Astrocyte (in vitro differentiated cells and primary cell): ENCODE data around the gene SRPRA. TPM values are rescaled to one million over a fixed set of nuclear protein-coding genes. Genes with fewer than 3 reads are reported as not detected.
A peak's percentile ranks its signal among the peaks of the same experiment; 100 is the strongest.

ENCODE experiments used
- DNase-seq: peaks from one replicate; pipeline ENCODE4 v3.0.0-alpha.2; 2010; ENCODE audit warnings: low read depth
- FAIRE-seq: peaks from 2 replicates; lab custom pipeline; 2011; peaks lifted over from hg19 to GRCh38; lab: Jason Lieb, UNC
- H2AFZ ChIP-seq: 2 replicates; pipeline ENCODE4 v1.6.0; 2012; ENCODE audit warnings: low read depth, low read length, inconsistent platforms
- H3K27ac ChIP-seq: 2 replicates; pipeline ENCODE4 v1.5.1; 2011; ENCODE audit warnings: low read depth, low read length, inconsistent platforms
- H3K27me3 ChIP-seq: 2 replicates; pipeline ENCODE4 v1.6.0; 2011; ENCODE audit warnings: low read length, inconsistent platforms; ENCODE audit not compliant: insufficient read depth
- H3K36me3 ChIP-seq: 2 replicates; pipeline ENCODE4 v1.5.1; 2011; ENCODE audit warnings: low read length, inconsistent platforms; ENCODE audit not compliant: insufficient read depth
- H3K4me1 ChIP-seq: 2 replicates; pipeline ENCODE4 v1.5.1; 2011; ENCODE audit warnings: low read length, inconsistent platforms; ENCODE audit not compliant: insufficient read depth
- H3K4me2 ChIP-seq: 2 replicates; pipeline ENCODE4 v1.6.0; 2012; ENCODE audit warnings: low read length, inconsistent platforms
- H3K4me3 ChIP-seq: 2 replicates; pipeline ENCODE4 v1.5.1; 2011; ENCODE audit warnings: low read depth, mild to moderate bottlenecking, low read length, inconsistent platforms; ENCODE audit not compliant: insufficient read depth
- H3K79me2 ChIP-seq: 2 replicates; pipeline ENCODE4 v1.6.0; 2012; ENCODE audit warnings: mild to moderate bottlenecking, low read length, inconsistent platforms; ENCODE audit not compliant: insufficient read depth
- H3K9ac ChIP-seq: 2 replicates; pipeline ENCODE4 v1.6.0; 2012; ENCODE audit warnings: mild to moderate bottlenecking, low read length, inconsistent platforms
- H3K9me3 ChIP-seq: 2 replicates; pipeline ENCODE4 v1.5.1; 2012; ENCODE audit warnings: low read depth, mild to moderate bottlenecking, low read length, inconsistent platforms; ENCODE audit not compliant: insufficient read depth
- H4K20me1 ChIP-seq: 2 replicates; pipeline ENCODE4 v1.6.0; 2012; ENCODE audit warnings: low read length, inconsistent platforms; ENCODE audit not compliant: insufficient read depth
- H3K27ac Mint-ChIP-seq: one replicate; pipeline ENCODE4 v1.8.0; 2021; ENCODE audit warnings: mild to moderate bottlenecking, mixed read lengths; ENCODE audit not compliant: unreplicated experiment
- H3K27me3 Mint-ChIP-seq: one replicate; pipeline ENCODE4 v1.8.0; 2021; ENCODE audit warnings: low read depth, mixed read lengths; ENCODE audit not compliant: unreplicated experiment
- H3K36me3 Mint-ChIP-seq: one replicate; pipeline ENCODE4 v1.8.0; 2021; ENCODE audit warnings: low read depth, mixed read lengths; ENCODE audit not compliant: unreplicated experiment
- H3K4me1 Mint-ChIP-seq: one replicate; pipeline ENCODE4 v1.8.0; 2021; ENCODE audit warnings: low read depth, mixed read lengths; ENCODE audit not compliant: unreplicated experiment
- H3K4me3 Mint-ChIP-seq: one replicate; pipeline ENCODE4 v1.8.0; 2021; ENCODE audit warnings: mild to moderate bottlenecking, moderate library complexity, mixed read lengths; ENCODE audit not compliant: unreplicated experiment
- H3K9me3 Mint-ChIP-seq: one replicate; pipeline ENCODE4 v1.8.0; 2021; ENCODE audit warnings: mild to moderate bottlenecking, mixed read lengths; ENCODE audit not compliant: unreplicated experiment
- CTCF ChIP-seq: IDR thresholded peaks from 2 replicates; pipeline ENCODE4 v1.5.1; 2011; ENCODE audit warnings: low read depth, mild to moderate bottlenecking, inconsistent platforms, low read length, moderate library complexity; ENCODE audit not compliant: insufficient read depth
- EZH2 ChIP-seq: IDR thresholded peaks from 2 replicates; pipeline ENCODE4 v1.6.1; 2012; ENCODE audit warnings: mild to moderate bottlenecking, low read length, inconsistent platforms; ENCODE audit not compliant: insufficient read depth
- total RNA-seq: library from RNA; stranded (reverse); gene quantifications from 2 replicates; pipeline ENCODE4 v1.2.1, GENCODE V29; 2021

Gene SRPRA
- total RNA-seq, 1 donor from 2014 or later, result 74.6 TPM

GRCh38 chr11:126265811-126266210, 2.9 kb downstream of the SRPRA start:
- Histone ChIP-seq H2AFZ (no peak overlapping the region), H3K4me3 (no peak overlapping the region), H3K4me1 (peaks cover 19% of the 10 kb centered on the region), H3K9ac (no peak overlapping the region), H3K9me3 (no peaks in the 10 kb centered on the region), H3K4me2 (no peak overlapping the region), H3K36me3 (peaks cover 61% of the 10 kb centered on the region), H3K79me2 (peaks cover 46% of the 10 kb centered on the region), H3K27me3 (no peaks in the 10 kb centered on the region), H3K27ac (no peak overlapping the region), H4K20me1 (peaks cover 57% of the 10 kb centered on the region)
- H3K4me3 Mint-ChIP-seq, result peak overlapping the region; percentile 58
- FAIRE-seq (no peak), DNase-seq (no peak)
- peaks cover 25% of the 10 kb centered on the region for H3K4me1 Mint-ChIP-seq
- peak overlapping the region; percentile 30 for H3K27ac Mint-ChIP-seq
- no peaks in the 10 kb centered on the region for H3K9me3 Mint-ChIP-seq
- peaks cover 18% of the 10 kb centered on the region for H3K36me3 Mint-ChIP-seq
- no peaks in the 10 kb centered on the region for H3K27me3 Mint-ChIP-seq
- TF ChIP-seq CTCF (no peak), EZH2 (no peak)

- Histone ChIP-seq H4K20me1 (peaks cover 64% of the 10 kb centered on the region), H3K27me3 (no peaks in the 10 kb centered on the region), H3K4me2 (no peak overlapping the region), H3K9me3 (no peaks in the 10 kb centered on the region), H3K4me3 (no peak overlapping the region), H3K27ac (no peak overlapping the region), H2AFZ (no peak overlapping the region), H3K9ac (no peak overlapping the region), H3K4me1 (peaks cover 10% of the 10 kb centered on the region), H3K36me3 (peaks cover 61% of the 10 kb centered on the region), H3K79me2 (peaks cover 28% of the 10 kb centered on the region)
- no peaks in the 10 kb centered on the region for H3K9me3 Mint-ChIP-seq
- DNase-seq, result no peak
- H3K36me3 Mint-ChIP-seq, result peaks cover 20% of the 10 kb centered on the region
- no peak overlapping the region for H3K4me3 Mint-ChIP-seq
- no peak overlapping the region for H3K27ac Mint-ChIP-seq
- TF ChIP-seq EZH2, result no peak
- H3K4me1 Mint-ChIP-seq, result peaks cover 14% of the 10 kb centered on the region
- no peaks in the 10 kb centered on the region for H3K27me3 Mint-ChIP-seq
- no peak for FAIRE-seq
These were observed 5.2 kb downstream of the SRPRA start for GRCh38 chr11:126263489-126263888.

- no peak overlapping the region for H3K4me2 ChIP-seq
- Mint-ChIP-seq H3K4me1 (peaks cover 15% of the 10 kb centered on the region), H3K27me3 (no peaks in the 10 kb centered on the region), H3K36me3 (peaks cover 21% of the 10 kb centered on the region), H3K9me3 (no peaks in the 10 kb centered on the region), H3K4me3 (no peak overlapping the region), H3K27ac (no peak overlapping the region)
- FAIRE-seq (no peak), DNase-seq (no peak)
- H3K9me3 ChIP-seq, result no peaks in the 10 kb centered on the region
- peaks cover 70% of the 10 kb centered on the region for H4K20me1 ChIP-seq
- no peak overlapping the region for H3K4me3 ChIP-seq
- no peak overlapping the region for H3K27ac ChIP-seq
- peaks cover 15% of the 10 kb centered on the region for H3K79me2 ChIP-seq
- peaks cover 61% of the 10 kb centered on the region for H3K36me3 ChIP-seq
- H2AFZ ChIP-seq, result no peak overlapping the region
- H3K4me1 ChIP-seq, result peaks cover 10% of the 10 kb centered on the region
- TF ChIP-seq CTCF (no peak), EZH2 (no peak)
- no peak overlapping the region for H3K9ac ChIP-seq
- H3K27me3 ChIP-seq, result no peaks in the 10 kb centered on the region
These were observed 6.5 kb downstream of the SRPRA start for GRCh38 chr11:126262216-126262615.
